ENCODE data around the gene ITGA3.

GRCh38 chr17:50109207-50109606 is 53.3 kb downstream of the ITGA3 start:
- TF ChIP-seq CTCF (IDR thresholded peaks at IDR 0.05) (no peak), ZFX (IDR thresholded peaks at IDR 0.05; ENCODE audit: borderline replicate concordance) (no peak)
